GM18502 (cell line): Measurements from ENCODE around the gene PPDPF.
A peak's percentile ranks its signal among the peaks of the same experiment; 100 is the strongest.
"Not testable (repeated sequence)": the region's sequence is repeated elsewhere in the genome, so short reads cannot be mapped to it uniquely, and the experiment has no call there.

Source experiments
- ATAC-seq: cut with Tn5 transposase; IDR thresholded peaks from one replicate; pipeline ENCODE4 v1.9.1; 2021; ENCODE audit warnings: mild to moderate bottlenecking; ENCODE audit not compliant: unreplicated experiment, poor library complexity

The PPDPF gene

DNA sequence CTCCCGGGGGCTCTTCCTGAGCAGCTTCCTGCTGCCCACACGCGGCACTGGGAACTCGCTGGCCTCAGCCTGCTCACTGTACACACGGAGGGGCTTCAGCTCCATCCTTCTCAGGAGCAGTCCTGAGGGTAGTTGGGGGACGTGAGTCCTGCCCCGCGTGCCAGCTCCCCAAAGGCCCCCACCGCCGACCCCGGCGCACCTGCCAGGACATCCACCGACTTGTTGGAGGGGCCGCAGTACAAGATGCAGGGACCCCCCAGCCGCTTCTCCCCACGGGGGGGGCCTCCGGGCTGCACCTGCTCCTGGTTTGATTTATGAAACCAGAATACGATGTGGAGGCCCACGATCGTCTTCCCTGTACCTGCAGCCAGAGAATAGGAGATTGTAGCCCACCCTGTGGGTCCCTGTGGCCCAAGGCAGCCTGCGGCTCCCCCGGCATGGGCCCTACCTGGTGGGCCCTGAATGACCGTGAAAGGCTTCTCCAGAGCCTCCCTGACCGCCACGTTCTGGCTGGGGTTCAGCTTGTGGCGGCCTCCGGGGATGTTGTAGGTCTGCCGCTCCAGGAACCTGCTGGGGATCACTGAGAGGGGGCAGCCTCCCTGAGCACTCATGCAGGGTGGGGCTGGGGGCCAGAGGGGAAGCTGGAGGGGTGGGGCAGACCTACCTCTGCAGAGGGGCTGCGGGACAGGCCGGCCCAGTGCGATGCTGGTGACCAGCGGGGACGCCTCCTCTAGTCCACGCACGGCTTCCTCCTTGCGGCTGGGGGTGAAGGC lies 41.2 kb downstream of the PPDPF start:
- no peak for ATAC-seq

DNA sequence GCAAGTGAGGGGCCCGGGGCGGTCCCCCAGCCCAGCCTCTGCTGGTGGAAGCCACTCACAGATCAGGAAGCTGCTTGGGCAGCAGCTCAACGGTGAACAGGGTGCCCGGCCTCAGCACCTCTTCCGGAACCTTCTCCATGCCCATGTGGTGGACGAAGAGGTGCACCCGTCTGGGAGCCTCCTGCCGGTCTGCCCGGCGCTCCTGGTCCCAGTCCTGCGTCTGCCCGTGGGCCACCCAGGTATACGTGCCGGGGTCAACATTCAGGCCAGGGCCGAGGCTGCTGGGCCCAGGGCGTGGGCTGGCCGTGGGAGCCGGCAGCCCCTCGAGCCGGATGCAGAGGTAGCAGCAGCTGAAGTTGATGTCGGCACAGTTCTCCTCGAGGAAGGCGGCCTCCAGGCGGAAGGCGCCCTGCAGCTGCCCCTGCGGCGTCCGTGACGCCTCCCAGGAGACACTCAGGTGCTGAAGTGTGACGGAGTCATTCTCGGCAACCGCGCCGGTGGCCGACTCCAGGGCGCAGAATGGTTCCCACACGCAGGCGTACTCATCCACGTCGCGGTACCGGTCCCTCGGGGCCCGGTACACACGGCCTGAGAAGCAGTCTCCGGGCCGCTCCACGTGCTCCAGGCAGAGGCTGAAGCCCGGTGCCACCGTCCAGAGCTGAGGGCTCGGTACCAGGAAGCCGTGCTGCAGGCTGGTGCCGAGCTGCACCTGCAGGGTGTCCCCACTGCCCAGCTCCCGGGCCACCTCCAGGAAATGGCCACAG lies 42.1 kb downstream of the PPDPF start:
- no peak for ATAC-seq

DNA sequence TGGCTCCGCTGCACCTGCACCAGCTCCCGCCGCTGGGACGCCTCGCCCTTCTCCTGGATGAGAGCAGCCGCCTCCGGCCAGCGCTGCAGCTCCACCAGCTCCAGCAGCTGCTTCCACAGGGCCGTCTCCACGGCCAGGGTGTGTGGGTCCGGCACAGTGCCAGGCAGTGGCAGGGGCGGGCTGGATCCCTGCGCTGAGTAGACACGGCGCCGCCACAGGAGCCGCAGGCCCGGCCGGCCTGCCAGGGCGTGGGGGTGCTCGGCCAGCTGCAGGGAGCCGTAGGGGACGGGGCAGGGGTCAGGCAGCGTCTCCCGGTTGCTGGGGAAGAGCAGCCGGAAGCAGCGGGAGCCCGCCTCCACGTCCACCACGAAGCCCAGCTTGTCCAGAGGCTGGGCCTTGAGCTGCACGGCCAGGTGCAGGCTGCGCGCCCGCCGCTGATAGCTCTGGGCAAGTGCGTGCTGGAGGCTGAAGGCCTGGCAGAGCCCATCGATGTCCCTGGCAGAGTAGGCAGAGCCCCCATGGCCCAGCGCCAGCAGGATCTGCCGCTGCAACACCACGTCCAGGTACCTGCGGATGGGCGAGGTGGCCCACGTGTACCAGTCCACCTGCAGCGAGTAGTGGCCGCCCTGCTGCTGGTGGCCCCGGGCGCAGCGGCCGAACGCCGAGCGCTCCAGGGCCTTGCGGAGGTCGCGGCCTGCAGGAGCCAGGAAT lies 42.8 kb downstream of the PPDPF start:
- no peak for ATAC-seq

DNA sequence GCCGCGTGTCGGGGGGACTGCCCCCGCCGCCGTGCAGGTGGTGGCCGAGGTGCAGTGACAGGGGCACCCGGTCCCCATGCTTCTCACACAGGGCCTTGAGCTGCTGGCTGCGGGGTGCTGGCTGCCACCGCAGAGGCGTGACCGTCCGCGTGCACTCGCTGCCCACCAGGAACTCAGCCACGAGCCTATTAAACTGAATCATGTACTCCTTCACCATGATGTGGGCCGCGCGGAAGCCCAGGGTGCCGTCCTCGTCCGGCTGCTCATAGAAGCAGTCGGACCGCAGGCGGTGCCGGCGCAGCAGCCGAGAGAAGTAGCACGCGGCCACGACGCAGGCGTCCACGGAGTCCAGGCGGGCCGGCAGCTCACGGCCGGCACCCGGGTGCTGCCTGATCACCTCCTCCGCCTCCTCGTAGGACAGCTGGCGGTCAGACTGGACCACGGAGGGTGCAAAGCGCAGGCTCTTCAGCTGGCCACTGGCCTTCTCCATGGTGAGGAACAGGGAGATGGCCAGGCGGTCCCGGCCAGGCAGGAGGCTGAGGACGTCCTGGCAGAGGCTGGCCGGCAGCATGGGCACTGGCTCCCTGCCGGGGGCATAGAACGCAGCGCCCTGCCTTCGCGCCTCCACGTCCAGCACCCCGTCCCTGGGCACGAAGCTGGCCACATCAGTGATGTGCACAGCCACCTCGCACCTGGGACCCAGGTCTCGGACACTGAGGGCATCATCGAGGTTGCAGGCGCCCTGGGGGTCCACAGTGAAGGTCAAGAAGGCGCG lies 43.7 kb downstream of the PPDPF start:
- ATAC-seq, result no peak

DNA sequence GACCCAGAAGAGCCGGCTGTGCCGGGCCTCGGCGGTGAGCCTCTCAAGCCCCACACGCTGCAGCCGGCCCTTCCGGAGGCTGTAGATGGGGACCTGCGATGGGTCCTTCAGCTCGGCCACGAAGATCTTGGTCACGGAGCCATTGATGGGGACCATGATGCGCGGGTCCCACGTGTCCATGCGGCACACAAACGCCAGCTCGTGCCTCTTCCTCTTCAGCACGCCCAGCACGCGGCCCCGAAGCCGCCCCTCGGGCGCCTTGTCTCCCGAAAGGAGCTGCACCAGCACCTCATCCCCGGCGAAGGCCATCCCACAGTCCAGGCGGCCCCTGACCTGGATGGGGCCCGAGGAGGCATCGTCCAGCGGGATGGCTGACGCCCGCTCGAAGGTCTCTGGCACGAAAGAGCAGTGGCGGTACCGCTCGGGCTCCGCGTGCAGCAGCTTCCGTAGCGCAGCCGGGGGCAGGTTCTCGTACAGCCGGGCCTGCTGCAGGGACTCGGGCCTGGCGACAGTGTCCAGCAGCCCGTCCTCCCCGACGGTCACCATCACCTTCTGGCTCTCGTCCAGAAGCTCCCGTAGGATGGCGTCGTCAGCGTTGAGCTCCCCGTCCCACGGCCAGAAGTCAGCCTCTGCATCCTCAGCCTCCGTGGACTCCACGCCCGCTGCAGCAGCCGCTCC lies 44.6 kb downstream of the PPDPF start:
- no peak for ATAC-seq

DNA sequence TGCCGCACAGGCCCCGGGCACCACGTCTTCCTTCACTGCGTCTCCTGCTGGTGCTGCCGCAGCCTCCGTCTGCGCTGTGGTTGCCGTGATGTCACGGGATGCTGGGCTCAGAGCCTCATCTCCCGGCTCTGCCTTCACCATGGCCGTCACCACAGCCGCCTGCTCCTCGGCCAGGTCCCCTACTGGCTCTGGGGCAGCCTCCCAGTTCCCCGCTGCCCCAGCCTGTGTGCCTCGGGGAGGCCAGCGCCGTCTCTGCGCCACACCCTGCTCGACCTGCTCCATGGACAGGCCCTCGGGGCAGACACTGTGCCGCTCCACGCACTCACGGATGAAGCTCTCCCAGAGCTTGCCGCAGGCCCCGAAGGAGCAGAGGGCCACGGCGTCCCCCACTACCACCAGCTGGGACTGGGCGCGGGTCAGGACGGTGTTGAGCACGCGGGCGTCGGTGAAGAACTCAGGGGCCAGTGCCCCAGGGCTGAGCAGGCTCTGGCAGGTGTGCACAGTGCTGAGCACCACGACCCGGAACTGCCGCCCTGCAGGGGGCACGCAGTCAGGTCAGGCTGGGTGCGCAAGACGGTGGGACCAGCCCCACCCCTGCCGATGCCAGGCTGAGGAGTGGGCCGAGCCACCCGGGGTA lies 45.3 kb downstream of the PPDPF start:
- ATAC-seq, result no peak

DNA sequence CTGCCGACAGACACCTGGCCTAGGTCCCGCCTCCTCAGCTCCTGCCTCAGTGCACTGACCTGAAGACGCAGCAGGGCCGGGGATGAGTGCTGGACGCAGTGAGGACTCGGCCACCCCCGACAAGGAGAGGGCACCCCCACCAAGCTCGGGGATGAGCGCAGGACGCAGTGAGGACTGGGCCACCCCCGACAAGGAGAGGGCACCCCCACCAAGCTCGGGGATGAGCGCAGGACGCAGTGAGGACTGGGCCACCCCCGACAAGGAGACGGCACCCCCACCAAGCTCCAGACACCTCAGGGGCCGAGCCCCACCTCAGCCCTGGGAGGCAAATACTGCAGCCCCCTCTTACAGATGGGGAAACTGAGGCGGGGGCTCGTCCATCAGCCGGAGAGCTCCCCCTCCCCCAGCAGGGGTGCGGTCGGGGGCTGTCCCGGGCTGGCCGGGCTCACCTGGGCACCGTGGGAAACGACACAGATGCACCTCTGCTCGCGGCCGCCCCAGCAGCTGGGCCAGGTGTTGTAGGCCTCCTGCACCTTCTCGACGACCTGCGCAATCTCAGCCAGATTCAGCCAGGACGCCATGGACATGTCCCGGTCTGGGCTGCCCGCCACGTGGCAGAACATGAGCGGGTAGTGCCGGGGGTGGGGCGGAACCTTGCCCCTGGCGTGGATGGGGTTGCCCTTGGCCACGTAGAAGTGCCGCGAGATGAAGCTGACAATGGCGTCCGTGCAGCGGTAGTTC lies 46.0 kb downstream of the PPDPF start:
- no peak for ATAC-seq

DNA sequence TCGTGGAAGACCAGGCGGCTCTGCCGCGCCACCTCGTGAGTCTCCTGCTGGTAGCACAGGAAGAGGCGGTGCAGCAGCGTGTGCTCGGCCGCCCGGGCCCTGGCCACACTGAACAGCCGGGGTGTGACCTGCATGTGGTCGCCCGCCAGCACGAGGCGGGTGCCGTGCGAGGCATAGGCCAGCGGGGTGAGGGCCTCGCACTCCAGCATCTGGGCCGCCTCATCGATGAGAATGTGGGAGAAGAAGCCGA lies 46.5 kb downstream of the PPDPF start:
- ATAC-seq, result no peak

DNA sequence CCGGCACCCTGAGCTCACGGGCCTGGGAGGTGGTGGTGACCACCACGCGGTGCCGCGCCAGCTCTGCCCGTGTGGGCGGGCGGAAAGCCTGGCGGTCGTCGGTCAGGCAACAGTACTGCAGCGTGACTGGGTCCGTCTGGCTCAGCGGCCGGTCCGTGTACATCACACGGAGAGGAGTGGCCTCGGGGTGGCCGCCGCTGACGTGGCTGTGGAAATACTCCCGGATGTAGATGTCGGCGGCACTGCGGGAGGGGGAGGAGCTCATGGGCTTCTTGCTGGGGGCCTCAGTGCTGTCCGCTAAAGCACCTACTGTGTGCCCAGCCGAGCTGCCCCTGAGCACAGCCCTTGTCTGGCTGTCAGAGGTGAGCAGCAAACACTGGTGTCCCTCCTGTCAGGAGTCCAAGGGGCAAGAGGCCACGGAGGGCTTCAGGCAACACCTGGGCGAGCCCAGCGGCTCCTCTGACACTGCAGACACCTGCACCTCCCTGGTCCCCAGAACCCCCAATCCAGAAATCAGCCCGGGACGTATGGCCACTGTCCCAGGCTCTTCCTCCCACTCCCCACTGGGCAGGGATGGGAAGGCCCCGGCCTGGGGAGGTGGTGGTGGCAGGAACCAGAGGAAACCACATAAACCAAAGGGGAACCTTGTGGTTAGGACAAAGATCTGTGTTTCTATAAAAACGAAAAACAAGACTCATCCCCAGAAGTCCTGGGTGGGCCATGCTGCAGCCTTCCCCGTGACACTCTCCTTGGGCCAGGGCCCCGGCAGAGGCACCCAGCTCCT lies 47.0 kb downstream of the PPDPF start:
- ATAC-seq, result peak; percentile 72

DNA sequence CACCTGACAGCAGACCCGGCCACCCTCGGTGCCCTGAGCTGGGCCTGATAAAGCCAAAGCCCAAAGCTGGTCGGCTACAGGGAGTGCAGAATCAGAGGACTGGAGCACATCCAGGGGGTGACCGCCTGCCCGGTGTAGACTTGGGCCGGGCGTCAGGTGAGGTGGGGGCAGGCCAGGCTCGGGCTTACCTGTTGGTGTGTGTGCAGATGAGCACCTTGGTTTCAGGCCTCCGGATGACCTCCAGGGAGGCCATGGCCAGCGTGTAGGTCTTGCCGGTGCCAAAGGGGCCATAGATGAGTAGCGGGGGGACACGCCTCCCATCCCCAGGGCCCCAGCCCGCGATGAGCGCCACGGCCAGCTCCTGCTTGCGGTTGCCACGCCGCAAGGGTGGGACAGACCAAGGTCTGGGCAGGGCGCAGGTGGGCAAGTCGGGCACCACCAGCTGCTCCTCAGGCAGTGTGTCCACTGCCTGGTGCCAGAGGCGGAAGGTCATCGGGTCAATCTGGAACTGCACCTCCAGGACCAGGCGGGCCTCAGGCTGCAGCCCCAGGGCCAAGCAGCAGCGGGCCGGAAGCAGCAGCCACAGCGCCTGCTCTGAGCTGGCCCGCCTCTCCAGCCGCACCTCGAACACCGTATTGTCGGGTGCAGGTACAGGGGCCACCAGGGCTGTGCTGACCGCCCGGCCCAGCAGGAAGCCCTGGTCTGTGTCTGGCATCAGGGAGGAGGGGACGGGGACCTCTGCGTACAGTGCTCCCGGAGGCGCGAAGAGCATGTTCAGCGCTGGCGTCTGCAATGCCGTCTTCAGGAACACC lies 47.8 kb downstream of the PPDPF start:
- peak; percentile 28 for ATAC-seq

DNA sequence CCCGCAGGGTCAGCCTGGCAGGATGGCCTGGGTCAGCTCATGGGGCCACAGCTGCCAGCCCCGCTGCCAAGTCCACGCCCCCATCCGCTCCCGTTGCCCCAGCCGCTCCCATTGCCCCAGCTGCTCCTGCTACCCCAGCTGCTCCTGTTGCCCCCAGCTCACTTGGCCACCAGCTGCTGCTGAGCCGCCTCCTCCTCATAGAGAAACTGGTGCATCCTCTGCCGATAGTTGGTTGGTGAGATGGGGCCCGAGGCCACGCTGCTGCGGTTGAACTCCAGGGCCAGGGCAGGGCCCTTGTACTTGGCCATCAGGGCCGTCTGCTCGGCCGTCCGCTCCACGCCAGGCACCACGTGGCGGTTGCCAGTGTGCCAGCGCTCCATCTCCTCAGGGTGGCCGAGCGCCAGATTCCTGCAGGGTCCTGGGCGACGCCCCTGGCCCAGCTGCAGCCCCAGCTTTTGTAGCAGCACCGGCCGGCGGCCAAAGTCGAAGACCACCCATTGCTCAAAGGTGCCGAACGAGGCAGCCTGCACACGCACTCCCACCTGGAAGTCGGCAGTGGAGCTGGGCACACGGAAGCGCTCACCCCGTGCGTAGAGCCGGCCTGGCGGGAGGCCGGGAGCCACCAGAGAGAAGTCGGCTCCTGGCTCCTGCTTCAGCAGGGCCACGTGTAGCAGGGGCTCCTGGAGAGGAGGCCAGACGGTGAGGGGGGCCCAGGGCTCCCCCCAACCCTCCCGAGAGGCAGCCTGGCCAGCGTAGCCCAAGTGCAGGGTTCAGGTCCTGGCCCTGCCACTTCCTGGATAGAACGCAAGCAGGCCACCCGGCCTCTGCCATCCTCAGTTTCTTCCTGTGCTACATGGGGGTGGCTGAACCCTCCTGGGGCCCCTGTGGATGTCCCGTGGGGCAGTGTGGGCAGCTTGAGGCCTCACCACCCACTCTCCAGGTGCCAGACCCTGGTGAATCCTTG lies 48.7 kb downstream of the PPDPF start:
- no peak for ATAC-seq

DNA sequence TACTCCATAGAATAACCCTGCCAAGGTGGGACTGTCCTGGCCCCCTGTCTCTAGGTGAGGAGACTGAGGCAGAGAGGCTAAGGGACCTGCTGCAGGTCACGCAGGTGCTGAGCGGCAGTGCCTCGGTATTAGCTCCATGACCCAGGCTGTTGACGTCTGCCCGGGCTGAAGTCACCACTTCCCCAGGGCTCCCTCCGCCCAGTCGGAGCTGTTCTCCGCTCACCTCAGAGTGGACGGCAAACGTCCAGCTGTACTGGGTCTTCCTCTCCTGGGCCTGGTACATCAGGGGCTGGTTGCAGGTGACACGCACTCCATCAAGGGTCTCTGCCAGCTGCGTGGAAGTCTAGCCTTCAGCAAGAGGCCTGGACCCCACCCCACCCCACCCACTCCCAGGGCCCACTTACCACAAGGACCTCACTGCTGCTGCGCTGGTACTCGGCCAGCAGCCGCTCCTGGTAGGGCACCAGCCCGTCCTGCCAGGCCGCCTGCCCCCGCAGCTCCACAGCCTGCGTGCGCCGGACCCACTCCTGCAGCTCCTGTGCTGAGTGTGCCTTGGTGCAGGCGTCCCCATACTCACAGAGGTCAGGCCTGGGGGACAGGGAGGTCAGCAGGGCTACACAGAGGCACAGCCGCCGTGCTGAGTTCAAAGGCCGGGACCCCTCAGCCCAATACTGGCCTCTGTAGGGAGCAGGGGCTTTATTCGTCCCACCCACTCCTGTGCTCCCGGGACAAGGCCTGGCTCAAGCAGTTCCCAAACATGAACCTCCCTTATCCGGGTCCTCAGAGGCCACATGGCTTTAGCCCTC lies 49.9 kb downstream of the PPDPF start:
- no peak for ATAC-seq

DNA sequence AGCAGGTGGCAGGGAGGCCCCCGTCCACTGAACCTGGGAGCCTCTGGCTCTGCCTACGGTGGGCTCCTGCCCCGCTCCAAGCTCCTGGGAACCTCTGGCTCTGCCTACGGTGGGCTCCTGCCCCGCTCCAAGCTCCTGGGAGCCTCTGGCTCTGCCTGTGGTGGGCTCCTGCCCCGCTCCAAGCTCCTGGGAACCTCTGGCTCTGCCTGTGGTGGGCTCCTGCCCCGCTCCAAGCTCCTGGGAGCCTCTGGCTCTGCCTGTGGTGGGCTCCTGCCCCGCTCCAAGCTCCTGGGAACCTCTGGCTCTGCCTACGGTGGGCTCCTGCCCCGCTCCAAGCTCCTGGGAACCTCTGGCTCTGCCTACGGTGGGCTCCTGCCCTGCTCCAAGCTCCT lies 50.5 kb downstream of the PPDPF start:
- not testable (repeated sequence) for ATAC-seq
